Myometrial cell (primary cell): ENCODE data around the gene RUNX2. TPM values are rescaled to one million over a fixed set of nuclear protein-coding genes. Genes with fewer than 3 reads are reported as not detected.

Experiments
- total RNA-seq: library from RNA; depleted of rRNA; stranded (reverse); fragments of >200 nt; gene quantifications from 2 replicates; pipeline ENCODE4 v1.2.3, GENCODE V29; 2015

Gene RUNX2
- 8.0 and 9.8 TPM in 2 replicates for total RNA-seq

DNA sequence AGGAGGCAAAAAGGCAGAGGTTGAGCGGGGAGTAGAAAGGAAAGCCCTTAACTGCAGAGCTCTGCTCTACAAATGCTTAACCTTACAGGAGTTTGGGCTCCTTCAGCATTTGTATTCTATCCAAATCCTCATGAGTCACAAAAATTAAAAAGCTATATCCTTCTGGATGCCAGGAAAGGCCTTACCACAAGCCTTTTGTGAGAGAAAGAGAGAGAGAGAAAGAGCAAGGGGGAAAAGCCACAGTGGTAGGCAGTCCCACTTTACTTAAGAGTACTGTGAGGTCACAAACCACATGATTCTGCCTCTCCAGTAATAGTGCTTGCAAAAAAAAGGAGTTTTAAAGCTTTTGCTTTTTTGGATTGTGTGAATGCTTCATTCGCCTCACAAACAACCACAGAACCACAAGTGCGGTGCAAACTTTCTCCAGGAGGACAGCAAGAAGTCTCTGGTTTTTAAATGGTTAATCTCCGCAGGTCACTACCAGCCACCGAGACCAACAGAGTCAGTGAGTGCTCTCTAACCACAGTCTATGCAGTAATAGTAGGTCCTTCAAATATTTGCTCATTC lies at the start of gene RUNX2:
TSS of gene RUNX2 (plus strand) at position 375 of the 567 bp plus-strand sequence. CDS start 397 bp downstream, outside the sequence.

DNA sequence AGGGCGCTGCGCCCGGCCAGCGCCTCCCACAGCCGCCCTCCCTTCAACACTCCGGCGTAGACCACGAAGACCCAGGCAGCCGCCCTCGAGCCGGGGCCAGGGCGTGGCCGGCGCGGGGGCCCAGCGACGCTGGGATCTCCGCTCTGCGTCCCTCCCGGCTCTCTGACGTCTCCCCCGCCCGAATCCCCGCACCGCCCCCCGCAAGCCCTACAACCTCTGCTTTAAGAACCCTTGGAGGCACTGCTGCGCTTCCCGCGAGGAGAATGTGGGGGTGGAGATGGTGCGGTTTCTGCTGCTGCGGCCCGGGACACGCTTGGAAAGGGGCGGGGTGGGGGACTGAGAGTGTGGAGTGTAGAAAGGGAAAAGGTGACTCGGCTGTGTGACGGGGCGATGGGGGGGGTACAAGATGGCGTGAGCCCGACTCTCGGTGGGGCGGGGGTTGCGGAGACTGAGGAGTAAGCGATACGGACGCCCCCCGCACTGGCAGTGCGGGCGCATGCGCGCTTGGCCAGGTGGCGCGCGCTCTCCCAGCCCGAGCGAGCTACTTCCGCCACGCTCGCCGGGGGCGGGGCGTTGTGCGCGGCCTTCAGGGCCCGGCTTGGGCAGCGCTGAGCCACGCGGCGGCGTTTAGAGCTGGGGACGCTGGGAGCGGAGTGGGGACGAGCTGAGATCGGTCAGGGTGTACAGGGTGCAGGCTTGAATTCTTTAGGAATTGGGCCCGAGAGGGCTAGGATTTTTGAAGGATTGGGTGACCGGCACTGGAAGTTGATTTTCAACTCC lies 49.6 kb downstream of the RUNX2 start, which contains the start of gene SUPT3H:
TSS of gene SUPT3H (minus strand) at position 381 of the 780 bp plus-strand sequence.

Other genes with a start within 250 kb of the RUNX2 start
- 4.6 and 9.9 TPM in 2 replicates for gene SUPT3H, start 49.6 kb downstream of the RUNX2 start, total RNA-seq